ENCODE data around the gene BLTP2. TPM values are rescaled to one million over a fixed set of nuclear protein-coding genes. Genes with fewer than 3 reads are reported as not detected.

The BLTP2 gene
- total RNA-seq, 3 donors from 2014 or later = 131 to 159 (median 134) TPM

- H3K36me3 ChIP-seq (ENCODE audit: low read depth) = peaks cover 13% of the 10 kb centered on the region
- intact Hi-C loops (cut with DNase I, micrococcal nuclease) = no loop called here
- H3K4me1 ChIP-seq (ENCODE audit: low read depth) = peaks cover 35% of the 10 kb centered on the region
- peak; percentile 58 to 68 (median 63) for DNase-seq
- H3K9me3 ChIP-seq = no peaks in the 10 kb centered on the region
- peak; percentile 12 for ATAC-seq
- TF ChIP-seq, protein P1, sequence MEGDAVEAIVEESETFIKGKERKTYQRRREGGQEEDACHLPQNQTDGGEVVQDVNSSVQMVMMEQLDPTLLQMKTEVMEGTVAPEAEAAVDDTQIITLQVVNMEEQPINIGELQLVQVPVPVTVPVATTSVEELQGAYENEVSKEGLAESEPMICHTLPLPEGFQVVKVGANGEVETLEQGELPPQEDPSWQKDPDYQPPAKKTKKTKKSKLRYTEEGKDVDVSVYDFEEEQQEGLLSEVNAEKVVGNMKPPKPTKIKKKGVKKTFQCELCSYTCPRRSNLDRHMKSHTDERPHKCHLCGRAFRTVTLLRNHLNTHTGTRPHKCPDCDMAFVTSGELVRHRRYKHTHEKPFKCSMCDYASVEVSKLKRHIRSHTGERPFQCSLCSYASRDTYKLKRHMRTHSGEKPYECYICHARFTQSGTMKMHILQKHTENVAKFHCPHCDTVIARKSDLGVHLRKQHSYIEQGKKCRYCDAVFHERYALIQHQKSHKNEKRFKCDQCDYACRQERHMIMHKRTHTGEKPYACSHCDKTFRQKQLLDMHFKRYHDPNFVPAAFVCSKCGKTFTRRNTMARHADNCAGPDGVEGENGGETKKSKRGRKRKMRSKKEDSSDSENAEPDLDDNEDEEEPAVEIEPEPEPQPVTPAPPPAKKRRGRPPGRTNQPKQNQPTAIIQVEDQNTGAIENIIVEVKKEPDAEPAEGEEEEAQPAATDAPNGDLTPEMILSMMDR (IDR thresholded peaks at IDR 0.05) = peak; percentile 28
- H3K4me3 ChIP-seq = peak overlapping the region; percentile 92
Observed at GRCh38 chr17:28643983-28644786, 773 bp downstream of the BLTP2 start.

- Histone ChIP-seq H3K9me3 (no peaks in the 10 kb centered on the region), H3K36me3 (ENCODE audit: low read depth) (peaks cover 33% of the 10 kb centered on the region), H3K4me3 (no peak overlapping the region), H3K4me1 (ENCODE audit: low read depth) (peaks cover 24% of the 10 kb centered on the region)
- TF ChIP-seq, protein P1 (IDR thresholded peaks at IDR 0.05) = no peak
- DNase-seq (no peak), ATAC-seq (no peak)
- intact Hi-C loops (cut with DNase I, micrococcal nuclease) = no loop called here
Observed at GRCh38 chr17:28641579-28641978, 3.4 kb downstream of the BLTP2 start.

DNA sequence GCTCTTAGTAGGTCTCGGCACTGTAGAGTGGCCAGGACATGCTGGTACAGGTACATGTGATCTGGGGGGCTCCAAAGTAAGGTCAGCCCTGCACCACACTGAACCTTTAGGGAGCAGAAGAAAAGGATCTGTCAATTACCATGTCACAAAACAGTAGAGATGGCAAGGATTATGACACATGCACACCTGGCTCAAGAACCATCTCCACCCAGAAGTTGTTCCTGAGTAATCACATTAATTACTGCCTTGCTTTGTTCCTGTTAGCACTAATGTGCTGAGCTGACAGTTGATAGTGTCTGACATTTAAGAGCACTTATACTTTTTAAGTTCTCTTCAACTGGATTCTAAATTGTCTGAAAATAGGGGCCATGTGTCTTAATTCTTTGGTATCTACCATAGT, 9.5 kb downstream of the BLTP2 start:
- peak; percentile 47 for ATAC-seq
- Histone ChIP-seq H3K4me3 (no peak overlapping the region), H3K36me3 (ENCODE audit: low read depth) (peaks cover 35% of the 10 kb centered on the region), H3K9me3 (no peaks in the 10 kb centered on the region), H3K4me1 (ENCODE audit: low read depth) (no peaks in the 10 kb centered on the region)
- TF ChIP-seq, protein P1 (IDR thresholded peaks at IDR 0.05) = no peak
- intact Hi-C loops (cut with DNase I, micrococcal nuclease) = no loop called here
- DNase-seq = no peak

DNA sequence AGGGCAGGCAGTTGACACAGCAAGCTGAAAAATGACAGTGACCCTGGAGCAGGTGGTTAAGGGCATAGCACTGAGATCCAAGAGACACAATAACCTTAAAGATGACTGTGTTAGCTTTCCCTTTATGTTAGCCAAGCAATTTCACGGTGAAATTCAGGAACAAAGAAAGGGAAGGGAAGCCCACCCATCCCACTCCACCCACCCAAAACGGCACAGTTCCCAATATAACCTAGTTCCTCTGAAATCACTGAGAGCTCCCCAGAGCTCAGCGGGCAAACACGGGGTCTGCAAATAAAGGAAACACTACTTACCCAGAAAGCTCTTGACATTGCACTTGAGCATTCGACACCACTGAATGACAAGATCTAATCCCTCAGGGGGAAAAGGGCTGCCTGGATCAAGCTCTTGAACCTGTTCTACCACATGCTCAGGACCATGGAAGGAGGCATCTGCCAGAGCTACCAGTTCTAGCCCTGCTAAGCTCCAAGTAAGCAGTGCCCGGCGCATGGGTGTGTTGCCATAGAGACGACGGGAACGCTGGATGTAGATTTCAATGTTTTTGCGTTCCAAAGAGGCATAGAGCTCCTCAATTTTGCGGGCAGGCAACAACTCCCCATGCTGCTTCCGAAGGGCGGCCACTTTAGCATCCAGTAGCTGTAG, 10.6 kb downstream of the BLTP2 start:
- Histone ChIP-seq H3K36me3 (ENCODE audit: low read depth) (peaks cover 38% of the 10 kb centered on the region), H3K4me1 (ENCODE audit: low read depth) (no peaks in the 10 kb centered on the region), H3K9me3 (no peaks in the 10 kb centered on the region), H3K4me3 (no peak overlapping the region)
- ATAC-seq = no peak
- TF ChIP-seq, protein P1 (IDR thresholded peaks at IDR 0.05) = no peak
- intact Hi-C loops (cut with DNase I, micrococcal nuclease) = no loop called here
- no peak for DNase-seq

DNA sequence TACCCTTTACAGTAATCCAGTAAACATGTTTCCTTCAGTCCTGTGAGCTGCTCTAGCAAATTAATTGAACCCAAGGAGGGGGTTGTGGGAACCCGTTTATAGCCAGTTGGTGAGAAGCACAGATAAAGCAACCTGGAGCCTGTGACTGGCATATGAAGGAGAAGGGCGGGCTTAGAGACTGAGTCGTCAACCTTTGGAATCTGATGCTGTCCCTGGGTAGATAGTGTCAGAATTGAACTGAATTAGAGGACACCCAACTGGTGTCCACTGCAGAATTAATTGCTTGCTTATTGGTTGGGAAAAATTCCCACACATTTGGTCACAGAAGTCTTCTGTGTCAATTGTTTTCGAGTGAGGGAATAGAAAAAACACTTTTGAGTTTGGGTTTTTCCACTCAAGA, 18.1 kb downstream of the BLTP2 start:
- H3K4me3 ChIP-seq = no peak overlapping the region
- H3K9me3 ChIP-seq = no peaks in the 10 kb centered on the region
- intact Hi-C loops (cut with DNase I, micrococcal nuclease) = no loop called here
- H3K4me1 ChIP-seq (ENCODE audit: low read depth) = no peaks in the 10 kb centered on the region
- no peak for DNase-seq
- no peak for ATAC-seq
- TF ChIP-seq, protein P1 (IDR thresholded peaks at IDR 0.05) = no peak
- H3K36me3 ChIP-seq (ENCODE audit: low read depth) = peaks cover 20% of the 10 kb centered on the region

Measured in mucosa of descending colon (tissue), 3 donors.